Naive B cell (primary cell): ENCODE measurements around the gene SNX13. TPM values are rescaled to one million over a fixed set of nuclear protein-coding genes. Genes with fewer than 3 reads are reported as not detected.
"Not testable (repeated sequence)": the region's sequence is repeated elsewhere in the genome, so short reads cannot be mapped to it uniquely, and the experiment has no call there.

Source experiments
- ATAC-seq, 2 donors: fragments of 150-1000 bp; cut with Tn5 transposase; 2 replicates each; pipeline ENCODE4 v1.10.0; 2021; ENCODE audit warnings: low read depth in 2 of 2, mild to moderate bottlenecking in 2 of 2, moderate library complexity in 2 of 2
- DNase-seq: peaks from one replicate; pipeline ENCODE4 v3.0.0; 2022
- H3K27ac Mint-ChIP-seq, 6 donors: one replicate each; pipeline ENCODE4 v1.8.0; 2020 to 2022; ENCODE audit warnings: mild to moderate bottlenecking in 6 of 6, mixed read lengths in 6 of 6, moderate library complexity in 5 of 6, inconsistent platforms in 2 of 6
- H3K27me3 Mint-ChIP-seq, 3 donors: one replicate each; pipeline ENCODE4 v1.8.0; 2021 to 2022; ENCODE audit warnings: mixed read lengths in 3 of 3, mild to moderate bottlenecking in 1 of 3
- H3K36me3 Mint-ChIP-seq, 2 donors: one replicate each; pipeline ENCODE4 v1.8.0; 2020 to 2022; ENCODE audit warnings: mixed read lengths in 2 of 2, inconsistent platforms in 1 of 2, mild to moderate bottlenecking in 1 of 2
- H3K4me1 Mint-ChIP-seq, 3 donors: one replicate each; pipeline ENCODE4 v1.8.0; 2020 to 2022; ENCODE audit warnings: mixed read lengths in 3 of 3, inconsistent platforms in 1 of 3, mild to moderate bottlenecking in 1 of 3, moderate library complexity in 1 of 3
- H3K4me3 Mint-ChIP-seq, 8 donors: one replicate each; pipeline ENCODE4 v1.8.0; 2020 to 2022; ENCODE audit warnings: mild to moderate bottlenecking in 8 of 8, mixed read lengths in 8 of 8, moderate library complexity in 8 of 8, inconsistent platforms in 2 of 8
- H3K9me3 Mint-ChIP-seq, 7 donors: one replicate each; pipeline ENCODE4 v1.8.0; 2020 to 2022; ENCODE audit warnings: mixed read lengths in 7 of 7, mild to moderate bottlenecking in 5 of 7, inconsistent platforms in 2 of 7, moderate library complexity in 1 of 7
- polyA plus RNA-seq, 6 donors: library from polyadenylated mRNA; unstranded; fragments of 300-500 nt; fragmentation: Illumina TruSeq; gene quantifications; one replicate each; pipeline ENCODE4 v1.2.3, GENCODE V29; 2021; ENCODE audit warnings: low read depth in 6 of 6

Gene SNX13
- polyA plus RNA-seq, 6 donors from 2014 or later = 18.4 to 23.7 (median 20.5) TPM

DNA sequence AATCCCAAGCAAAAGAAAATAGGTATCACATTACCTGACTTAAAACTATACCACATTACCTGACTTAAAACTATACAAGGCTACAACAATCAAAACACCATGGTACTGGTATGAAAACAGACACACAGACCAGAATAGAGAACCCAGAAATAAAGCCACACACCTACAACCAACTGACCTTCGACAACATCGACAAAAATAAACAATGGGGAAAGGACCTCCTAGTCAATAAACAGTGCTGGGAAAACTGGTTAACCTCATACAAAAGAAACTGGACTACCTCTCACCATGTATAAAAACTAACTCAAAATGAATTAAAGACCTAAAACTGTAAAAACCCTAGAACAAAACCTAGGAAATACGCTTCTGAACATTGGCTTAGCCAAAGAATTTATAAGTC is 22.5 kb downstream of the SNX13 start:
- H3K4me1 Mint-ChIP-seq = peaks cover 24 to 59% (median 32%) of the 10 kb centered on the region in 3 donors
- peaks cover 0 to 3% of the 10 kb centered on the region in 2 donors for H3K36me3 Mint-ChIP-seq
- no peaks in the 10 kb centered on the region for H3K27me3 Mint-ChIP-seq
- H3K4me3 Mint-ChIP-seq = peak overlapping the region in 1 of 8 donors; percentile 26
- no peak overlapping the region for H3K27ac Mint-ChIP-seq
- H3K9me3 Mint-ChIP-seq = peaks cover 0 to 11% (median 4%) of the 10 kb centered on the region in 7 donors
- ATAC-seq = no peak
- no peak for DNase-seq

DNA sequence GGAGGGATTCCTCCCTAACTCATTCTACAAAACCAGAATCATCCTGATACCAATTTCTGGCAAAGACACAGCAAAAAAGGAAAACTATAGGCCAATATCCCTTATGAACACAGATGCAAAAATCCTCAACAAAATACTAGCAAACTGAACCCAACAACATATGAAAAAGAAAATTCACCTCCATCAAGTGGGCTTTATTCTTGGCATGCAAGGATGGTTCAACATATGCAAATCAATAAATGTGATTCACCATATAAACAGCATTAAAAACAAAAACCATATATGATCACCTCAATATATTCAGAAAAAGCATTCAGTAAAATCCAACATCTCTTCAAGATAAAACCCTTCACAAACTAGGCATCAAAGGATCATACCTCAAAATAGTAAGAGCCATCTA is 23.5 kb downstream of the SNX13 start:
- Mint-ChIP-seq H3K4me1 (peaks cover 23 to 59% (median 24%) of the 10 kb centered on the region in 3 donors), H3K27ac (no peak overlapping the region), H3K9me3 (peaks cover 0 to 11% (median 4%) of the 10 kb centered on the region in 7 donors), H3K4me3 (no peak overlapping the region), H3K27me3 (no peaks in the 10 kb centered on the region), H3K36me3 (no peaks in the 10 kb centered on the region)
- DNase-seq (no peak), ATAC-seq (no peak)

DNA sequence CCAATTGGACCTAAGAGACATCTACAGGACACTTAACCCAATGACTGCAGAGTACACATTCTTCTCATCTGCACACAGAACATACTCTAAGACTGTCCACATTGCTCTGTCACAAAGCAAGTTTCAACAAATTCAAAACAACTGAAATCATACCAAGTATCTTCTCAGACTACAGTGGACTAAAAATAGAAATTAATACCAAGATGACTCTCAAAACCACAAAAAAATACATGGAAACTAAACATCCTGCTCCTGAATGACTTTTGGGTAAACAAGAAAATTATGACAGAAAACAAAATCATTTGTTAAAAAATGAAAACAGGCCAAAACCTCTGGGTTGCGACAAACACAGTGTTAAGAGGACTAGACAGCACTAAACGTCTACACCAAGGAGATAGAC is 24.5 kb downstream of the SNX13 start:
- Mint-ChIP-seq H3K27ac (no peak overlapping the region), H3K9me3 (peaks cover 0 to 11% (median 4%) of the 10 kb centered on the region in 7 donors), H3K27me3 (no peaks in the 10 kb centered on the region), H3K36me3 (peaks cover 0 to 4% of the 10 kb centered on the region in 2 donors), H3K4me1 (peaks cover 14 to 50% (median 17%) of the 10 kb centered on the region in 3 donors), H3K4me3 (no peak overlapping the region)
- DNase-seq (no peak), ATAC-seq (no peak)

DNA sequence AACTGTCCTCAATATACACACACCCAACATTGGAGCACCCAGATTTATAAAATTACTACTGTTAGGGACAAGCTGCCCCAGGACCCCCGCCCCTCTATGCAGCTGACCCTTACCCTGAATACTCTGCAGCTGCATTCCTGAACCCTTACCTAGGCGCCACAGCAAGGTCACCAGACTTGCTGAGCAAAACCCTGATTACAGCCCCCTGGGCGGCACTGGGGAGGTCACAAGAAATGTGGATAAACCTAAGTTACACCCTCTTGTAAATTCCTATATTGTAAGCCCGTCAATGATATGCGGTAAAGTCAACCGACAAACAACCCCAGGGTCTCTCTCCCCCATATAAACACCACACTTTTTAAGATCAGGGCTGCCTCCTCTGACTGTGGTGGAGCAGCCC is 25.1 kb downstream of the SNX13 start:
- Mint-ChIP-seq H3K36me3 (peaks cover 0 to 10% of the 10 kb centered on the region in 2 donors), H3K4me3 (no peak overlapping the region), H3K4me1 (peaks cover 17 to 48% (median 18%) of the 10 kb centered on the region in 3 donors), H3K27ac (peak overlapping the region in 2 of 6 donors; percentile 19 to 34), H3K27me3 (no peaks in the 10 kb centered on the region), H3K9me3 (peaks cover 0 to 16% (median 4%) of the 10 kb centered on the region in 7 donors)
- no peak for DNase-seq
- no peak for ATAC-seq

DNA sequence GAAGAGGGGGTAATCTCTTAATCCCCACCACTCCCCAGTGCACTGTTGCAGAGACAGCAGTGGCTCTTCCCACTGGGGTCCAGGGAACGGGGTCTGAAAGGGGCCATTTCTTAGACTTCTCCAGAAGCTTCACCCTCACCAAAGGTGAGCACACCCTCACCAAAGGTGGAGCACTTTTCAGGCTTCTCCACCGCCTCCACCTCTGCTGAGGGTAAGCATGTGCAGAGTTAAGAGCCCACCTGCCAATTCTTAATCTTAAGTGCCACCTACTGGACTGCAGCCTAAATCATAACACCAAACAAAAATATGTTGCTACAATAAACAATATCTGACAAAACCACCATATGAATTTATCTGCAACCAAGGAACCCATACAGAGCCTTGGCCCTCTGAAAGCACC is 27.0 kb downstream of the SNX13 start:
- Mint-ChIP-seq H3K9me3 (peaks cover 0 to 19% (median 4%) of the 10 kb centered on the region in 7 donors), H3K27ac (peak overlapping the region in 1 of 6 donors; percentile 72), H3K36me3 (peaks cover 0 to 12% of the 10 kb centered on the region in 2 donors), H3K4me3 (no peak overlapping the region), H3K27me3 (no peaks in the 10 kb centered on the region), H3K4me1 (peaks cover 20 to 40% (median 22%) of the 10 kb centered on the region in 3 donors)
- no peak for DNase-seq
- no peak for ATAC-seq

DNA sequence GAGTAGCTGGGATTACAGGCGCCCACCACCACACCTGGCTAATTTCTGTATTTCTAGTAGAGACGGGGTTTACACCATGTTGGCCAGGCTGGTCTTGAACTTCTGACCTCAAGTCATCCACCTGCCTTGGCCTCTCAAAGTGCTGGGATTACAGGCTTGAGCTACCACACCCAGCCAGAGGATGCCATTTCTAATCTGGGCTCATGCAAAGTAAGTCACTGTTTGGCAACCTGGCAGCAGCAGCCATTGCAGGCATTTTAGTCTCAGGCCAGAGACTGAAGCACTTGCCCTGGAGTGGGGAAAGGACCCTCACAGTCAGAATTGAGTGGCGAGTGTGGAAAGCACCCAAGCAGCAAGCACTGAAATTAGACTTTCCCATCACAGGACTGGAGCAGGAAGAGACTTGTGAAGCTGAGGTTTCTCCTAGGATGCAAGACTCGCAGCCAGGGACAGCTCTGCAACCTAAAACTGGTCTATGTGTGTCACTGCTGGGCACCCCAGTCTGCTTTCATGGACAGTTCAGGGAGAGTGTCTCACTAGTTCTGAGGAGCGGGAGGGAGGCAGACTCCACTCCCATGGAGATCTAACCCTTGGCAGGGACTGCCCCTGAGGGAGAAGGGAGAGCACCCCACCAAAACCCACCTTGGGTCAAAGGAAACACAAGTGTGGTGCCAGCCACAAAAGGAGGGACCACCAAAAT is 27.6 kb downstream of the SNX13 start:
- Mint-ChIP-seq H3K27me3 (no peaks in the 10 kb centered on the region), H3K36me3 (peaks cover 0 to 12% of the 10 kb centered on the region in 2 donors), H3K4me1 (peaks cover 26 to 37% (median 28%) of the 10 kb centered on the region in 3 donors), H3K9me3 (peaks cover 0 to 15% (median 2%) of the 10 kb centered on the region in 7 donors), H3K4me3 (no peak overlapping the region), H3K27ac (peak overlapping the region in 3 of 6 donors; percentile 13 to 34 (median 31))
- ATAC-seq (no peak), DNase-seq (no peak)

DNA sequence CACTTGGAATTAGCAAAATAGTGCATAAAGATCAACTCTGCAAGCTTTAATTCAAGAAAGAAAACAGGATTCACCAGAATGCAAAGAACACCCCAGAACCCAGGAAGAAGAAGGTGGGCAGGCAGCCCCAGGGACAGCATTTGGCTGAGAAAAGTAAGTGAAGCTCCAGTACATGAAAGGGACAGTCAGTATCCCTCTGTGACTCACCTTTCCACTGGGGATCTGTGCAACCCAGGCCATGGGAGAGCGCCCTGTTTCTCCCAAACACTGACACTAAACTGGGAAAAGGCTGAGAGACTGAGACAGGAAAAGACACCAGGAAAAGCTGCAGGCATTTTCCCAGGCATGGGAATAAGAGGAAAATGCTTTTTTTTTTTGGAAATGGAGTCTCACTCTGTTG is 28.2 kb downstream of the SNX13 start:
- peaks cover 0 to 15% (median 2%) of the 10 kb centered on the region in 7 donors for H3K9me3 Mint-ChIP-seq
- peaks cover 0 to 12% of the 10 kb centered on the region in 2 donors for H3K36me3 Mint-ChIP-seq
- no peak for DNase-seq
- no peak overlapping the region for H3K4me3 Mint-ChIP-seq
- peak overlapping the region in 1 of 6 donors; percentile 83 for H3K27ac Mint-ChIP-seq
- H3K27me3 Mint-ChIP-seq = no peaks in the 10 kb centered on the region
- no peak for ATAC-seq
- peaks cover 31 to 33% (median 32%) of the 10 kb centered on the region in 3 donors for H3K4me1 Mint-ChIP-seq

DNA sequence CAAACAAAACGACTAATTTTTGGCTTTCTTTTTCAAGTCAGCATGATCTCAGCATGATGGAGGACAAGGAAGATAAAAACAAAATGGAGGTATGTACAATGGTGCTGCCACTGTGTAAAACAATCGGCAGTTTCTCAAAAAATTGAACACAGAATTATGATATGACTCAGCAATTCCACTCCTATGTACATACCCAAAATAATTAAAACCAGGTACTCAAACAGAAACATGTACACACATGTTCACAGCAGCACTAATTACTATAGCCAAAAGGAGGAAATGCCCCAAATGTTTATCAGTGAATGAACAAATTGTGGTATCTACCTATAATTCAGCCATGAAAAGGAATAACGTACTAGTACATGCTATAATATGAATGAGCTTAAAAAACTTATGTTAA is 29.9 kb downstream of the SNX13 start:
- H3K4me1 Mint-ChIP-seq = peaks cover 33 to 34% (median 33%) of the 10 kb centered on the region in 3 donors
- ATAC-seq = no peak
- peaks cover 0 to 12% of the 10 kb centered on the region in 2 donors for H3K36me3 Mint-ChIP-seq

DNA sequence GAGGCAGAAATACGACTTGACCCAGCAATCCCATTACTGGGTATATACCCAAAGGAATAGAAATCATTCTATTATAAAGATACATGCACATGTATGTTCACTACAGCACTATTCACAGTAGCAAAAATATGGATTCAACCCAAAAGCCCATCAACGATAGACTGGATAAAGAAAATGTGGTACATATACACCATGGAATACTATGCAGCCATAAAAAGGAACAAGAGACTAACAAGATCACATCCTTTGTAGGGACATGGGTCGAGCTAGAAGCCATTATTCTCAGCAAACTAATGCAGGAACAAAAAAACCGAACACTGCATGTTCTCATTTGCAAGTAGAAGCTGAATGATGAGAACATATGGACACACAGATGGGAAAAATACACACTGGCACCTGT is 31.0 kb downstream of the SNX13 start:
- not testable (repeated sequence) for H3K27me3 Mint-ChIP-seq, DNase-seq, ATAC-seq, H3K4me3 Mint-ChIP-seq
- Mint-ChIP-seq H3K9me3 (peaks cover 0 to 15% (median under 1%) of the 10 kb centered on the region in 7 donors), H3K36me3 (peaks cover 0 to 12% of the 10 kb centered on the region in 2 donors), H3K27ac (peak overlapping the region in 1 of 6 donors; percentile 40), H3K4me1 (peaks cover 35 to 40% (median 36%) of the 10 kb centered on the region in 3 donors)

More for the DNA sequence above, 29.9 kb downstream of the SNX13 start:
- Mint-ChIP-seq H3K4me3 (no peak overlapping the region), H3K27ac (no peak overlapping the region), H3K9me3 (peaks cover 0 to 15% (median 2%) of the 10 kb centered on the region in 7 donors), H3K27me3 (no peaks in the 10 kb centered on the region)
- no peak for DNase-seq

DNA sequence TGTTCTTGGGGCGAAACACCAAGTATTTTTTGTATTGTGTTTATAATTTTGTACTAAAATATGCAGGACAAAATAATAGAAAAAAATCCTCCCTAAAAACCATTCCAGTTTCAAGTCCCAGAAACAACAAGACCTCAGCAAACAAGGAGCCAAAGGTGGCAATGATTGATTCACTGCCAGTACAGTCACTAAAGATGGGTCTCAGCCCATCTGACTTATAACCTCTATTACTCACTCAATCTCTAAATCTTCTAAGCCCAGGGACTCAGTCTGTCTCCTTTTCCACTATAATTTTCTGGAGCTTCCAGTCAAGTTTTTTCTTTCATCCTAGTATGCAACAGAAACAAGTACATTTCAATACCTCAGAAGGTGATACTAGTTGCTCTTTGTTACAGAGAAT is 33.3 kb downstream of the SNX13 start:
- peaks cover 0 to 15% (median 0%) of the 10 kb centered on the region in 7 donors for H3K9me3 Mint-ChIP-seq
- H3K4me3 Mint-ChIP-seq = no peak overlapping the region
- H3K4me1 Mint-ChIP-seq = peaks cover 13 to 46% (median 30%) of the 10 kb centered on the region in 3 donors
- H3K36me3 Mint-ChIP-seq = peaks cover 0 to 12% of the 10 kb centered on the region in 2 donors
- ATAC-seq (no peak), DNase-seq (no peak)
- H3K27ac Mint-ChIP-seq = peak overlapping the region in 1 of 6 donors; percentile 92
- H3K27me3 Mint-ChIP-seq = no peaks in the 10 kb centered on the region

DNA sequence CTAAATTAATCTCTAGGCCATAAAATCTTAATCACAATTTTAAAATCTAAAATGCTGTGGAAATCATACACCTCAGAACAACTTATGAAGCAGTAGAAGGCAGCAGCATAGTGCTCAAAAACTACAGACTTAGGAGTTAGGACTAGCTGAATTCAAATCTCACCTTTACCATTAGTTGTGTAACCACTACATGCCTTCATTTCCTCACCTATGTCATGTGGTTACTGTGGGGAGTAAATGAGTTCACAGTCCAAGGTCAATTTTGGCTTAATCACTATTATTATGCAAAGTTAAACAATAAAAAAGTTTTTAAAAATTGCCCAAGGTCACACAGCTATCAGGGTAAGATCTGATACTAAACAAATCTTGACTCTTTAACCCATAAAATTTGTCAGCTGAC is 37.0 kb downstream of the SNX13 start:
- no peak overlapping the region for H3K4me3 Mint-ChIP-seq

DNA sequence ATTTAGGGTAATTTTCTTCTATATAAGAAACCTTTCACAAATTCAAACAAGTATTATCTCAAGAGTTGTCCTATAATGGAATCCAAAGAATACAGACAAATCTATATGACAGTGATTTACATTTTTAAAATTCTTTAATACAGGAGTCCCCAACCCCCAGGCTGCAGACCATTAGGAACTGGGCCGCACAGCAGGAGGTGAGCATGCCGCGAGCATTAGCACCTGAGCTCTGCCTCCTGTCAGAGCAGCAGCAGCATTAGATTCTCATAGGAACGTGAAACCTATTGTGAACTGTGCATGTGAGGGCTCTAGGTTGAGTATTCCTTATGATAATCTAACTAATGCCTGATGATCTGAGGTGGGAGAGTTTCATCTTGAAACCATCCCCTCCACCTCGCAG is 37.7 kb downstream of the SNX13 start:
- Mint-ChIP-seq H3K4me3 (no peak overlapping the region), H3K27ac (peak overlapping the region in 1 of 6 donors; percentile 18), H3K36me3 (no peaks in the 10 kb centered on the region), H3K27me3 (no peaks in the 10 kb centered on the region), H3K4me1 (peaks cover 16 to 33% (median 23%) of the 10 kb centered on the region in 3 donors), H3K9me3 (no peaks in the 10 kb centered on the region)
- DNase-seq (no peak), ATAC-seq (no peak)

More for the DNA sequence above, 37.0 kb downstream of the SNX13 start:
- no peaks in the 10 kb centered on the region for H3K36me3 Mint-ChIP-seq
- no peak for ATAC-seq
- peaks cover 19 to 40% (median 30%) of the 10 kb centered on the region in 3 donors for H3K4me1 Mint-ChIP-seq
- H3K27me3 Mint-ChIP-seq = no peaks in the 10 kb centered on the region
- no peaks in the 10 kb centered on the region for H3K9me3 Mint-ChIP-seq
- no peak overlapping the region for H3K27ac Mint-ChIP-seq
- no peak for DNase-seq

DNA sequence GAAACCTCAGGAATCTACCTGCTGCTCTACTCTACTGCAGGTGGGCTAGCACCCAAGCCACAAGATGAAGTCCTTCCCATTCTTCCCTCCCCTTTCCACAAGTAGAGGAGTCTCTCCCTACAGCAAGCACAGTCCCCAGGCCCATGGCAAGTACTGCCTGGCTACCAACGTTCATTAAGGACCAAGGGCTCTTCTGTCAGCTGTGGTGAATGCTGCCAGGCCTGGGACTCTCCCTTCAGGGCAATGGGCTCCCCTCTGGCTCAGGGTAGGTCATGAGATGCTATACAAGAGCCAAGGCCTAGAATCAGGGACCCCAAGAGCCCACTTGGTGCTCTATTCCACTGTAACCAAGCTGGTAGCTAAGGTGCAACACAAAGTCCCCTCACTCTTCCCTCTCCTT is 39.8 kb downstream of the SNX13 start:
- H3K27me3 Mint-ChIP-seq = no peaks in the 10 kb centered on the region
- no peak for DNase-seq
- H3K27ac Mint-ChIP-seq = peak overlapping the region in 3 of 6 donors; percentile 25 to 77 (median 62)
- peaks cover 0 to 5% of the 10 kb centered on the region in 2 donors for H3K36me3 Mint-ChIP-seq
- peaks cover 16 to 26% (median 19%) of the 10 kb centered on the region in 3 donors for H3K4me1 Mint-ChIP-seq
- H3K4me3 Mint-ChIP-seq = no peak overlapping the region
- ATAC-seq = no peak
- H3K9me3 Mint-ChIP-seq = no peaks in the 10 kb centered on the region

DNA sequence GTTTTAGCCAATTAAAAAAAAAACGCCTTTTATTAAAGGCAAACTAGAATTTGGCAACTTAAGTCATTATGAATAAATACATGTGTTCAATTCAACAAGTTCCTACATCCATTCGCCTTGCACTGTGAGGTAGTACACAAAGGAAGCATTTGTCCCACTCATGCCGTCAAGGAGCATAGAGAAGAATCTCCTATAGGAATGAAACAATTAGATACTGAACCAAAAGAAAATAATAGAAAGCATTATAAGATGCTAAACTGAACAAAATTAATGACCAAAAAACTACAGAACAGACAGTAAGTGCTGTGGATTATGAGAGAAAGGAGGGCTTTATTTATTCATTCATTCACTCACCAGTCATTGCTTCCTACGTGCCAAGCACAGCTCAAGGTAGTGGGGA is 42.2 kb downstream of the SNX13 start:
- H3K4me3 Mint-ChIP-seq = no peak overlapping the region
- ATAC-seq = no peak

More for the DNA sequence above, 42.2 kb downstream of the SNX13 start:
- Mint-ChIP-seq H3K27ac (peak overlapping the region in 1 of 6 donors; percentile 59), H3K27me3 (no peaks in the 10 kb centered on the region), H3K36me3 (peaks cover 0 to 5% of the 10 kb centered on the region in 2 donors), H3K9me3 (no peaks in the 10 kb centered on the region), H3K4me1 (peaks cover 12 to 14% (median 13%) of the 10 kb centered on the region in 3 donors)
- no peak for DNase-seq
